HepG2 (cell line): ENCODE data around the gene ANKHD1. TPM values are rescaled to one million over a fixed set of nuclear protein-coding genes. Genes with fewer than 3 reads are reported as not detected.

Source experiments
- BRF2 ChIP-seq: sonication (generic); formaldehyde crosslinking; IDR thresholded peaks from 2 replicates; pipeline ENCODE4 v1.8.1; 2022; ENCODE audit warnings: mild to moderate bottlenecking, missing genetic modification reagents
- CBFB ChIP-seq: sonication (generic); formaldehyde crosslinking; IDR thresholded peaks from 2 replicates; pipeline ENCODE4 v1.4.0; 2020; ENCODE audit warnings: missing genetic modification reagents
- CREBL2 ChIP-seq: sonication (generic); formaldehyde crosslinking; IDR thresholded peaks from 2 replicates; pipeline ENCODE4 v1.8.1; 2023; ENCODE audit warnings: missing genetic modification reagents, mild to moderate bottlenecking, borderline replicate concordance
- ELF3 ChIP-seq: IDR thresholded peaks from 2 replicates; pipeline ENCODE4 v1.6.1; 2016; ENCODE audit warnings: missing genetic modification reagents, missing compliant biosample characterization
- MEF2D ChIP-seq: sonication (generic); formaldehyde crosslinking; IDR thresholded peaks from 2 replicates; pipeline ENCODE4 v1.5.1; 2020; ENCODE audit warnings: mild to moderate bottlenecking, missing genetic modification reagents
- MEIS2 ChIP-seq: sonication (generic); formaldehyde crosslinking; IDR thresholded peaks from 2 replicates; pipeline ENCODE4 v1.9.0; 2021; ENCODE audit warnings: mild to moderate bottlenecking, missing genetic modification reagents
- MIXL1 ChIP-seq: IDR thresholded peaks from 2 replicates; pipeline ENCODE4 v1.6.1; 2016
- NR3C1 ChIP-seq: sonication (generic); formaldehyde crosslinking; IDR thresholded peaks from 2 replicates; pipeline ENCODE4 v1.4.0; 2020; ENCODE audit warnings: missing genetic modification reagents
- PAX8 ChIP-seq: sonication (generic); formaldehyde crosslinking; IDR thresholded peaks from 2 replicates; pipeline ENCODE4 v1.8.0; 2022; ENCODE audit warnings: mild to moderate bottlenecking, missing genetic modification reagents, borderline replicate concordance
- RFX3 ChIP-seq: IDR thresholded peaks from 2 replicates; pipeline ENCODE4 v1.6.1; 2016; ENCODE audit warnings: missing biosample characterization, missing genetic modification reagents
- SCMH1 ChIP-seq: sonication (generic); formaldehyde crosslinking; IDR thresholded peaks from 2 replicates; pipeline ENCODE4 v1.9.0; 2021; ENCODE audit warnings: missing genetic modification reagents, mild to moderate bottlenecking, borderline replicate concordance
- SMARCE1 ChIP-seq: fragments of 450-650 bp; IDR thresholded peaks from 2 replicates; pipeline ENCODE4 v1.6.1; 2017; ENCODE audit warnings: borderline replicate concordance
- SP2 ChIP-seq: sonication (generic); formaldehyde crosslinking; IDR thresholded peaks from 2 replicates; pipeline ENCODE4 v1.5.1; 2020; ENCODE audit warnings: mild to moderate bottlenecking, missing genetic modification reagents
- TP53 ChIP-seq: sonication (generic); formaldehyde crosslinking; conservative IDR thresholded peaks from 2 replicates; pipeline ENCODE4 v1.4.0; 2020; ENCODE audit warnings: missing genetic modification reagents
- ZFP62 ChIP-seq: sonication (generic); formaldehyde crosslinking; IDR thresholded peaks from 2 replicates; pipeline ENCODE4 v1.4.0; 2020; ENCODE audit warnings: missing genetic modification reagents
- ZNF225 ChIP-seq: sonication (generic); formaldehyde crosslinking; IDR thresholded peaks from 2 replicates; pipeline ENCODE4 v1.4.0; 2020; ENCODE audit warnings: mild to moderate bottlenecking, missing genetic modification reagents
- ZNF275 ChIP-seq: sonication (generic); formaldehyde crosslinking; IDR thresholded peaks from 2 replicates; pipeline ENCODE4 v1.8.0; 2022; ENCODE audit warnings: missing genetic modification reagents, mild to moderate bottlenecking, inconsistent platforms, borderline replicate concordance
- ZNF30 ChIP-seq: sonication (generic); formaldehyde crosslinking; IDR thresholded peaks from 2 replicates; pipeline ENCODE4 v1.5.0; 2020; ENCODE audit warnings: mild to moderate bottlenecking, missing genetic modification reagents
- ZNF333 ChIP-seq: sonication (generic); formaldehyde crosslinking; IDR thresholded peaks from 2 replicates; pipeline ENCODE4 v1.4.0; 2020; ENCODE audit warnings: mild to moderate bottlenecking, missing genetic modification reagents, borderline replicate concordance
- ZNF34 ChIP-seq: sonication (generic); formaldehyde crosslinking; IDR thresholded peaks from 2 replicates; pipeline ENCODE4 v1.4.0; 2020; ENCODE audit warnings: mild to moderate bottlenecking, missing genetic modification reagents, borderline replicate concordance
- ZNF496 ChIP-seq: sonication (generic); formaldehyde crosslinking; IDR thresholded peaks from 2 replicates; pipeline ENCODE4 v1.8.1; 2023; ENCODE audit warnings: mild to moderate bottlenecking, moderate library complexity, missing genetic modification reagents; ENCODE audit not compliant: insufficient replicate concordance
- ZNF563 ChIP-seq: sonication (generic); formaldehyde crosslinking; IDR thresholded peaks from 2 replicates; pipeline ENCODE4 v1.8.0; 2022; ENCODE audit warnings: mild to moderate bottlenecking, moderate library complexity, missing genetic modification reagents
- ZNF572 ChIP-seq: sonication (generic); formaldehyde crosslinking; IDR thresholded peaks from 2 replicates; pipeline ENCODE4 v1.5.1; 2020; ENCODE audit warnings: mild to moderate bottlenecking, missing genetic modification reagents
- ZNF589 ChIP-seq: sonication (generic); formaldehyde crosslinking; conservative IDR thresholded peaks from 2 replicates; pipeline ENCODE4 v1.8.0; 2022; ENCODE audit warnings: mild to moderate bottlenecking, moderate library complexity, missing genetic modification reagents
- ZNF609 ChIP-seq: sonication (generic); formaldehyde crosslinking; IDR thresholded peaks from 2 replicates; pipeline ENCODE4 v1.4.0; 2020; ENCODE audit warnings: mild to moderate bottlenecking, missing genetic modification reagents, borderline replicate concordance
- ZSCAN22 ChIP-seq: sonication (generic); formaldehyde crosslinking; IDR thresholded peaks from 2 replicates; pipeline ENCODE4 v1.4.0; 2020; ENCODE audit warnings: mild to moderate bottlenecking, missing genetic modification reagents
- ZSCAN9 ChIP-seq: IDR thresholded peaks from 2 replicates; pipeline ENCODE4 v1.6.1; 2016; ENCODE audit warnings: borderline replicate concordance
- polyA plus RNA-seq, 8 experiments: library from polyadenylated mRNA; depleted of rRNA in 3 of 8; stranded (reverse) in 7 of 8; unstranded in 1 of 8; fragments of >200 nt; fragmentation: Illumina TruSeq in 4 of 8; extraction: Trizol in 4 of 8; gene quantifications; 2 replicates each; pipeline versions ENCODE4 v1.2.1 to v1.2.3, GENCODE V29; 2011 to 2016; ENCODE audit warnings: low read depth in 4 of 8, missing spikeins in 1 of 8, mixed read lengths in 1 of 8; ENCODE audit not compliant: insufficient read depth in 1 of 8
- total RNA-seq, 5 experiments: library from RNA; depleted of rRNA; stranded (reverse); fragments of >200 nt; fragmentation: Illumina TruSeq; extraction: Trizol; gene quantifications; 2 replicates each; pipeline ENCODE4 v1.2.3, GENCODE V29; 2016; ENCODE audit warnings: low read depth in 1 of 5

Gene ANKHD1
- total and polyA plus RNA-seq, 2 of the 13 experiments (the other 11 are each of a cell fraction or from before 2014, with no cell fraction given), result 69.9 to 82.0 TPM

GRCh38 chr5:140557965-140558364 is 156.3 kb downstream of the ANKHD1 start (continued):
- no peak for TF ChIP-seq ZNF609 (CRISPR knock-in tag)
- no peak for TF ChIP-seq NR3C1 (CRISPR knock-in tag)
- TF ChIP-seq ZNF34, result no peak
- TF ChIP-seq CBFB (CRISPR knock-in tag), result no peak
- TF ChIP-seq ZSCAN22 (CRISPR knock-in tag), result 0 out of 2 replicates have a peak, but pooled peaks have one; percentile 36
- TF ChIP-seq MEF2D (CRISPR knock-in tag), result no peak
- TF ChIP-seq TP53 (CRISPR knock-in tag), result no peak
- no peak for TF ChIP-seq ZNF563 (CRISPR knock-in tag)
- no peak for TF ChIP-seq ZFP62 (CRISPR knock-in tag)
- no peak for TF ChIP-seq CREBL2 (CRISPR knock-in tag)
- TF ChIP-seq SCMH1 (CRISPR knock-in tag), result no peak
- TF ChIP-seq ZNF572, result no peak
- TF ChIP-seq SMARCE1, result no peak
- TF ChIP-seq MEIS2 (CRISPR knock-in tag), result no peak
- TF ChIP-seq ZNF30, result no peak
- no peak for TF ChIP-seq ZSCAN9 (CRISPR knock-in tag)
- no peak for TF ChIP-seq ZNF333 (CRISPR knock-in tag)
- TF ChIP-seq RFX3 (CRISPR knock-in tag), result no peak
- TF ChIP-seq ZNF496 (CRISPR knock-in tag), result no peak
- TF ChIP-seq PAX8 (CRISPR knock-in tag), result no peak
- TF ChIP-seq SP2 (CRISPR knock-in tag), result no peak
- no peak for TF ChIP-seq ELF3 (CRISPR knock-in tag)
- TF ChIP-seq BRF2 (CRISPR knock-in tag), result no peak
- TF ChIP-seq ZNF275, result no peak
- no peak for TF ChIP-seq ZNF589
- no peak for TF ChIP-seq ZNF225 (CRISPR knock-in tag)
- no peak for TF ChIP-seq MIXL1 (CRISPR knock-in tag)
